HCT116 (cell line): ENCODE data around the gene A1CF.

Source experiments
- EZH2 ChIP-seq: fragments of 200-600 bp; sonication (generic); IDR thresholded peaks from 2 replicates; pipeline ENCODE4 v1.6.1; 2017; ENCODE audit warnings: antibody characterized with exemption, mixed run types
- EZH2phosphoT487 ChIP-seq: fragments of 200-600 bp; IDR thresholded peaks from 2 replicates; pipeline ENCODE4 v1.6.1; 2018; ENCODE audit warnings: antibody characterized with exemption, borderline replicate concordance
- JUND ChIP-seq: IDR thresholded peaks from 2 replicates; pipeline ENCODE4 v1.6.1; 2012
- POLR2A ChIP-seq: IDR thresholded peaks from 2 replicates; pipeline ENCODE4 v1.7.0; 2011; ENCODE audit warnings: borderline replicate concordance; ENCODE audit not compliant: insufficient read depth, insufficient read length; ENCODE audit errors: extremely low read depth
- POLR2AphosphoS5 ChIP-seq: IDR thresholded peaks from 2 replicates; pipeline ENCODE4 v1.6.1; 2011; ENCODE audit warnings: mild to moderate bottlenecking, low read depth, low read length, moderate library complexity
- RAD21 ChIP-seq: IDR thresholded peaks from 2 replicates; pipeline ENCODE4 v1.6.1; 2012; ENCODE audit warnings: low read depth, mild to moderate bottlenecking
- SIN3A ChIP-seq: IDR thresholded peaks from 2 replicates; pipeline ENCODE4 v1.6.1; 2012; ENCODE audit warnings: low read depth
- ZFX ChIP-seq: fragments of 450-650 bp; IDR thresholded peaks from 2 replicates; pipeline ENCODE4 v1.6.1; 2017
- ZNF274 ChIP-seq: fragments of 200-500 bp; sonication (Bioruptor generic); IDR thresholded peaks from 2 replicates; pipeline ENCODE4 v1.6.1; 2014; ENCODE audit warnings: mild to moderate bottlenecking, low read depth, low read length, inconsistent platforms
- TF ChIP-seq, protein P1 (sequence below), 3 experiments: fragments of 200-600 bp in 1 of 3; sonication (generic) in 1 of 3; IDR thresholded peaks in 2 of 3; conservative IDR thresholded peaks in 1 of 3; 2 replicates each; pipeline ENCODE4 v1.5.1; 2012 to 2017; ENCODE audit warnings: low read depth in 2 of 3, low read length in 2 of 3, antibody characterized with exemption in 1 of 3, borderline replicate concordance in 1 of 3, control low read depth in 1 of 3, mild to moderate bottlenecking in 1 of 3, mixed read lengths in 1 of 3, mixed run types in 1 of 3, moderate library complexity in 1 of 3; ENCODE audit not compliant: insufficient read depth in 1 of 3

GRCh38 chr10:50809596-50809995, 75.8 kb downstream of the A1CF start:
- TF ChIP-seq EZH2 (no peak), EZH2phosphoT487 (no peak), POLR2A (no peak), ZFX (no peak), SIN3A (no peak), ZNF274 (no peak), RAD21 (no peak), JUND (no peak), POLR2AphosphoS5 (no peak)
- TF ChIP-seq, protein P1, sequence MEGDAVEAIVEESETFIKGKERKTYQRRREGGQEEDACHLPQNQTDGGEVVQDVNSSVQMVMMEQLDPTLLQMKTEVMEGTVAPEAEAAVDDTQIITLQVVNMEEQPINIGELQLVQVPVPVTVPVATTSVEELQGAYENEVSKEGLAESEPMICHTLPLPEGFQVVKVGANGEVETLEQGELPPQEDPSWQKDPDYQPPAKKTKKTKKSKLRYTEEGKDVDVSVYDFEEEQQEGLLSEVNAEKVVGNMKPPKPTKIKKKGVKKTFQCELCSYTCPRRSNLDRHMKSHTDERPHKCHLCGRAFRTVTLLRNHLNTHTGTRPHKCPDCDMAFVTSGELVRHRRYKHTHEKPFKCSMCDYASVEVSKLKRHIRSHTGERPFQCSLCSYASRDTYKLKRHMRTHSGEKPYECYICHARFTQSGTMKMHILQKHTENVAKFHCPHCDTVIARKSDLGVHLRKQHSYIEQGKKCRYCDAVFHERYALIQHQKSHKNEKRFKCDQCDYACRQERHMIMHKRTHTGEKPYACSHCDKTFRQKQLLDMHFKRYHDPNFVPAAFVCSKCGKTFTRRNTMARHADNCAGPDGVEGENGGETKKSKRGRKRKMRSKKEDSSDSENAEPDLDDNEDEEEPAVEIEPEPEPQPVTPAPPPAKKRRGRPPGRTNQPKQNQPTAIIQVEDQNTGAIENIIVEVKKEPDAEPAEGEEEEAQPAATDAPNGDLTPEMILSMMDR (IDR thresholded peaks at IDR 0.05 in 2 of 3, conservative IDR thresholded peaks at IDR 0.05 in 1 of 3; ENCODE audit: borderline replicate concordance in 1 of 3, insufficient read depth in 1 of 3, low read depth in 2 of 3, low read length in 2 of 3), result no peak
